Hepatocyte (in vitro differentiated cells): Measurements from ENCODE around the gene EVL.

ENCODE experiments used
- CTCF ChIP-seq: fragments of 200-600 bp; sonication (generic); IDR thresholded peaks from 2 replicates; pipeline ENCODE4 v1.5.1; 2016; ENCODE audit warnings: antibody characterized with exemption, mild to moderate bottlenecking; ENCODE audit not compliant: poor library complexity
- EZH2phosphoT487 ChIP-seq: fragments of 200-600 bp; sonication (generic); IDR thresholded peaks from one replicate; pipeline ENCODE4 v1.6.1; 2018; ENCODE audit warnings: antibody characterized with exemption, mild to moderate bottlenecking, low read depth, moderate library complexity; ENCODE audit not compliant: unreplicated experiment, severe bottlenecking

- TF ChIP-seq CTCF = no peak
- TF ChIP-seq EZH2phosphoT487 = no peak
These were observed 47.7 kb upstream of the EVL start for GRCh38 chr14:100017553-100017952.
